Activated B cell treated with CpG ODN at 0.5 μM for 24 hours (primary cell): ENCODE measurements around the gene CCL4. TPM values are rescaled to one million over a fixed set of nuclear protein-coding genes. Genes with fewer than 3 reads are reported as not detected.

Experiments used
- ATAC-seq: fragments of 200-7000 bp; cut with Tn5 transposase; one replicate; pipeline ENCODE4 v1.10.0; 2021; ENCODE audit warnings: low read depth, mild to moderate bottlenecking, moderate library complexity
- CTCF ChIA-PET: fragments of 350-600 bp; sonication (Branson Sonifier 250); formaldehyde crosslinking; loops from one replicate; lab custom pipeline; 2021; ENCODE audit warnings: antibody characterized with exemption; lab: Charles Lee
- POLR2A ChIA-PET: fragments of 350-600 bp; sonication (Branson Sonifier 250); formaldehyde crosslinking; loops from one replicate; lab custom pipeline; 2021; ENCODE audit warnings: antibody characterized with exemption; lab: Charles Lee
- DNase-seq: peaks from one replicate; pipeline ENCODE4 v3.0.0; 2022
- H3K27ac Mint-ChIP-seq: one replicate; pipeline ENCODE4 v1.8.0; 2020; ENCODE audit warnings: mixed read lengths
- H3K27me3 Mint-ChIP-seq: one replicate; pipeline ENCODE4 v1.8.0; 2021; ENCODE audit warnings: mixed read lengths
- H3K36me3 Mint-ChIP-seq: one replicate; pipeline ENCODE4 v1.8.0; 2021; ENCODE audit warnings: low read depth, mixed read lengths
- H3K4me1 Mint-ChIP-seq: one replicate; pipeline ENCODE4 v1.8.0; 2021; ENCODE audit warnings: mixed read lengths
- H3K4me3 Mint-ChIP-seq: one replicate; pipeline ENCODE4 v1.8.0; 2020; ENCODE audit warnings: mild to moderate bottlenecking, mixed read lengths
- H3K9me3 Mint-ChIP-seq: one replicate; pipeline ENCODE4 v1.8.0; 2020; ENCODE audit warnings: mixed read lengths
- intact Hi-C: fragments of 100-400 bp; cut with micrococcal nuclease; formaldehyde crosslinking; loops from one replicate; pipeline ENCODE4 v1.15.1; 2024
- total RNA-seq: library from RNA; stranded (reverse); gene quantifications from 2 replicates; pipeline ENCODE4 v1.2.3, GENCODE V29; 2022
- TF ChIP-seq, protein P1 (sequence below): fragments of 200-600 bp; IDR thresholded peaks from one replicate; pipeline ENCODE4 v1.8.0; 2022; ENCODE audit warnings: antibody characterized with exemption, mild to moderate bottlenecking

Gene CCL4
- total RNA-seq, 1 donor from 2014 or later: 68.8 TPM

DNA sequence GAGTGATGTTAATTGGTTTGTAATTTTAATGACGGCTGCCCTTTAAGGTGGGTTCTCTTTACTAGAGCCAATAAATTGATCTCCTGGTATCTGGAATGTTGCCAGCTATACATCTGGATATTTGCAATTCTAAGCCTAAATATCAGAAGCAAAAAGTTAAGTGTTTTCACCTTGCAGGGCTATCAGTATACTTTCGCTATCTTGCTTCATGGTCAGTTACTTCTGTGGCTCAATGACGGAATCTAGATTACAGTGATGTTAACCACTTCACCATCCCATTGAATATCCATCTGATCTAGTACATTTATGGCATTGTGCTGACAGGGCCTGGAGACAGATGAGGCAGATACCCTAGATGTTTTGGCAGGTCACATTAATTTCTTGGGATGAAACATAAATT lies 28.3 kb downstream of the CCL4 start:
- ChIA-PET CTCF (interaction anchor here (1.0 to 2.6 kb wide), 3 partner anchors 10 to 156 kb away, joined by 3 to 16 read pairs (median 5); no protein-coding TSS in a partner anchor), POLR2A (interaction anchor here (0.6 to 2.5 kb wide), 6 partner anchors 14 to 413 kb away, joined by 3 to 13 read pairs (median 4); partner anchors contain the start of genes CCL3, CCL4 and GGNBP2)
- Mint-ChIP-seq H3K36me3 (peaks cover 2% of the 10 kb centered on the region), H3K9me3 (peaks cover 3% of the 10 kb centered on the region), H3K4me3 (no peak overlapping the region), H3K4me1 (peaks cover 97% of the 10 kb centered on the region), H3K27me3 (no peaks in the 10 kb centered on the region), H3K27ac (peak overlapping the region; percentile 76)
- intact Hi-C loops: loop anchor here (2.0 kb wide), 2 partner anchors 21 to 41 kb away; partner anchors contain the start of gene CCL3
- no peak for ATAC-seq
- DNase-seq: no peak
- TF ChIP-seq, protein P1, sequence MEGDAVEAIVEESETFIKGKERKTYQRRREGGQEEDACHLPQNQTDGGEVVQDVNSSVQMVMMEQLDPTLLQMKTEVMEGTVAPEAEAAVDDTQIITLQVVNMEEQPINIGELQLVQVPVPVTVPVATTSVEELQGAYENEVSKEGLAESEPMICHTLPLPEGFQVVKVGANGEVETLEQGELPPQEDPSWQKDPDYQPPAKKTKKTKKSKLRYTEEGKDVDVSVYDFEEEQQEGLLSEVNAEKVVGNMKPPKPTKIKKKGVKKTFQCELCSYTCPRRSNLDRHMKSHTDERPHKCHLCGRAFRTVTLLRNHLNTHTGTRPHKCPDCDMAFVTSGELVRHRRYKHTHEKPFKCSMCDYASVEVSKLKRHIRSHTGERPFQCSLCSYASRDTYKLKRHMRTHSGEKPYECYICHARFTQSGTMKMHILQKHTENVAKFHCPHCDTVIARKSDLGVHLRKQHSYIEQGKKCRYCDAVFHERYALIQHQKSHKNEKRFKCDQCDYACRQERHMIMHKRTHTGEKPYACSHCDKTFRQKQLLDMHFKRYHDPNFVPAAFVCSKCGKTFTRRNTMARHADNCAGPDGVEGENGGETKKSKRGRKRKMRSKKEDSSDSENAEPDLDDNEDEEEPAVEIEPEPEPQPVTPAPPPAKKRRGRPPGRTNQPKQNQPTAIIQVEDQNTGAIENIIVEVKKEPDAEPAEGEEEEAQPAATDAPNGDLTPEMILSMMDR: no peak

DNA sequence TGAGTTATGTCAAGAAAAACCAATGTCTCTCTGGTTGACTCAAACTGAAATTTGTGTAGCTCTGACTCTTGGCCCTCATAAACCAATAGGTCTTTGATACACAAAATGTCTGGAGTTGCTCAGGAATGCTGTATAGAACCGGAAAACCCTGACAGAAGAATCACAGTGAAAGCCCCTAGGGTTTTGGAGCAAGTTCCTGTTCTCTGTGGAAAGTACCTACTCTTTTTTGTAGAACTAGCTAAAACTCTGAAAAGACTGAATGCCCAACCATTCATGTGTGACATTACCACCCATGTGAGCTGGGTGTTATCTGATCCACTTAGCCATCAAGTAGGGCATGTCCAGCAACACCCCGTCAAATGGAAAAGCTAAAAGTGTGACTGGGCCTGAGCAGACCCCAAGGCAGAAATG lies 28.8 kb downstream of the CCL4 start:
- peaks cover 97% of the 10 kb centered on the region for H3K4me1 Mint-ChIP-seq
- peak overlapping the region; percentile 52 for H3K4me3 Mint-ChIP-seq
- ATAC-seq (peak; percentile 70), DNase-seq (no peak)
- ChIA-PET CTCF (interaction anchor here (1.0 to 2.6 kb wide), 4 partner anchors 10 to 157 kb away, joined by 3 to 16 read pairs (median 5); no protein-coding TSS in a partner anchor), POLR2A (interaction anchor here (0.6 to 2.5 kb wide), 9 partner anchors 11 to 412 kb away, joined by 3 to 13 read pairs (median 3); partner anchors contain the start of genes CCL3, CCL4 and GGNBP2)
- H3K36me3 Mint-ChIP-seq: no peaks in the 10 kb centered on the region
- no peaks in the 10 kb centered on the region for H3K27me3 Mint-ChIP-seq
- H3K27ac Mint-ChIP-seq: peak overlapping the region; percentile 67
- TF ChIP-seq, protein P1: no peak
- intact Hi-C loops: loop anchor here (2.0 kb wide), 2 partner anchors 22 to 42 kb away; partner anchors contain the start of gene CCL3
- H3K9me3 Mint-ChIP-seq: peaks cover 6% of the 10 kb centered on the region

DNA sequence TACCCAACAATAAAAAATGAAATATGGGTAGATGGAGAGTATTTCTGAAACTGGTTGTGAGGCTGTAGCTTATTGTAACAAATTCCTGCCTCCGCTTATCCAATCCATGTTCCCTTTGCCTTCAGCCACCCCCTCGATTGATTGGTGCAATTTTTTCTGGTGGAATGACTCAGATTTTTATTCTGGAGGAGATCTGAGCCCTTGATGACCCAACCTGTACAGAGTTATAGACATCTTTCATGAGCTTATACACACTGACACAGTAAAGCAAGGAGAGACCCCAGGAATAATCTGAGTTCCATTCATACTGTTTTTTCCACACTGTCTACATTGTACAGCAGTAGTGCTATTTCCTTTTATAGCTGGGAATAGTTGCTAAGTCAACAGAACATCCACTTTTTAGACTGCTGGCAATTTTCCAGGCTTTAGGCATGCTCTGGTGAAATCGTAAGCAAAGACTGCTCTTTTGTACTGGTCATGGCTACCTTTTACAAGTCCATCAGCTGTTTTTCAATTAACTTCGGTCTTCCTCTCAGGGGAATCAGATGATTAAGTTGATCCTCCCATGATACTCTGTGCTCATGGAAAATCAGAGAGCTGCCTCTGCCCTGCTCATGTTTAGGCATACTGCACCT lies 30.1 kb downstream of the CCL4 start:
- intact Hi-C loops: loop anchor here (2.0 kb wide), 2 partner anchors 23 to 43 kb away; partner anchors contain the start of gene CCL3
- H3K36me3 Mint-ChIP-seq: peaks cover 2% of the 10 kb centered on the region
- no peaks in the 10 kb centered on the region for H3K27me3 Mint-ChIP-seq
- CTCF ChIA-PET: interaction anchor here (0.9 to 2.6 kb wide), 4 partner anchors 8 to 61 kb away, joined by 3 to 16 read pairs (median 4); no protein-coding TSS in a partner anchor
- DNase-seq (no peak), ATAC-seq (no peak)
- H3K4me3 Mint-ChIP-seq: no peak overlapping the region
- POLR2A ChIA-PET: interaction anchor here (1.5 to 2.5 kb wide), 3 partner anchors 10 to 51 kb away, joined by 3 to 13 read pairs (median 3); partner anchors contain the start of gene CCL3
- peak overlapping the region; percentile 8 for H3K27ac Mint-ChIP-seq
- H3K9me3 Mint-ChIP-seq: peaks cover 9% of the 10 kb centered on the region
- TF ChIP-seq, protein P1: no peak
- peaks cover 91% of the 10 kb centered on the region for H3K4me1 Mint-ChIP-seq

DNA sequence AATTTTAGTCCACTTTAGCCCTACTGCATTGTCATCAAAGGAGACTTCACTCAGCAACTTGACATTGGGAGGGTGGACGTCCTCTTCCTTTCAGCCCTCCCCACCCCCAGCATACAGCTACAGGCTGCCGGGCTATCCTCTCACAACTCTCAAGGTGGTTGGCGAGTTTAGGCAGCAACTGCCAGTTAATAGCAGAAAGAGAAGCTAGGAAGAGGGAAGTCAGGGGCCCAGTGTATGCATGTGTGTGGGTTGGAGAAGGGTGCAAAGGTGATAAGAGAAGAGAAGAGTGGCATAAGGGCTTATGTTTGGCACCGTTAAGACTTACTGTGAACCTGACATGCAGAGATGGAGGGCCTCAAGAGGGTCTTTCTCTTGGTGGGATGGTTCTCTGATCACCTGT lies 31.8 kb downstream of the CCL4 start:
- ChIA-PET POLR2A (interaction anchor here (1.7 kb wide), 1 partner anchor 8 kb away, joined by 6 read pairs; no protein-coding TSS in a partner anchor), CTCF (interaction anchor here (1.0 to 2.0 kb wide), 2 partner anchors 13 to 159 kb away, joined by 4 to 8 read pairs; no protein-coding TSS in a partner anchor)
- TF ChIP-seq, protein P1: no peak
- intact Hi-C loops: no loop called here
- Mint-ChIP-seq H3K4me1 (peaks cover 74% of the 10 kb centered on the region), H3K36me3 (peaks cover 2% of the 10 kb centered on the region), H3K4me3 (peak overlapping the region; percentile 21), H3K9me3 (peaks cover 9% of the 10 kb centered on the region), H3K27ac (peak overlapping the region; percentile 47), H3K27me3 (no peaks in the 10 kb centered on the region)
- ATAC-seq (no peak), DNase-seq (no peak)

DNA sequence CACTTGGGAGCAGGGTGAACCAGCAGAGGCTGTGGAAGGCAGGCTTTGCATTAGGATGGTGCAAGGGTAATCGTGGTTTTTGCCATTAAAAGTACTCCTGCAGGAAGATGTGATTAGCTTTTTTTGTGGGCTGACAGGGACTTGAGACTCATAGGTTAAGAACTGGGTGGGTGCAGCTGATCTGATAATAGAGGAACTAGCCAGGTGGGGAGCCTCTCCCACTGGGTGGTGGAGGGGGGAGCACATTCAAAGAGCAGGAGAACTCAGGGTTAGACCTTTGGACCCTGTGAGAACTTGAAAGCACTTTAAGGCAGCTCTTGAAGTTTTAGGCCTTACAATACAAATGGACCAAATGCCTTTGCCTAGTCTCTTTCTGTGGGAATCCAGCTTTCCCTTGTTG lies 32.4 kb downstream of the CCL4 start:
- ATAC-seq: no peak
- TF ChIP-seq, protein P1: no peak
- ChIA-PET POLR2A (interaction anchor here (1.7 kb wide), 1 partner anchor 9 kb away, joined by 6 read pairs; no protein-coding TSS in a partner anchor), CTCF (interaction anchor here (0.6 to 2.0 kb wide), 3 partner anchors 13 to 1049 kb away, joined by 3 to 8 read pairs (median 4); no protein-coding TSS in a partner anchor)
- Mint-ChIP-seq H3K4me3 (peak overlapping the region; percentile 2), H3K27me3 (no peaks in the 10 kb centered on the region), H3K27ac (peak overlapping the region; percentile 5), H3K36me3 (peaks cover 2% of the 10 kb centered on the region), H3K9me3 (peaks cover 9% of the 10 kb centered on the region), H3K4me1 (peaks cover 68% of the 10 kb centered on the region)
- DNase-seq: no peak
- intact Hi-C loops: no loop called here
